ENCODE results near the gene MGAT5.

Gene MGAT5

GRCh38 chr2:134304394-134305108 is 50.7 kb downstream of the MGAT5 start:
- DNase-seq (ENCODE audit: low read depth, low spot score), result no peak

DNA sequence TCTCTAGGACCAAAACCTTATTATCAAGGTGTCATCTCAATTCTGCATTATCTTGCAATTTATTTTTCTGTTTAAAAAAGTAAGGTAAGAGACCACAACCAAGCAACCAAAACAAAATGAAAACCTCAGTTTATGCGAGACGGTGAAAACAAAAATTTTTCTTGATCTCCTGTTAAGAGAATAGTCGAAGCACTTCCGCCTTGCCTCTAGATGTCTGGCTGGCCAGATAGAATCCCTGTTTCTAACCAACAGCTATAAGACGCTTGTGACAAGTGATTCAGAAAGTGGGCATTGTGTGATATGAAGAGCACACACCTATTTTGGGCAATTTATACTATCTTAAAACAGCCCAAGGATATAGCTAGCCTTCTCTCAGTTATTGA is 51.2 kb downstream of the MGAT5 start:
- no peak for DNase-seq (ENCODE audit: low read depth, low spot score)

- no peak for DNase-seq (ENCODE audit: low read depth, low spot score)
Observed at GRCh38 chr2:134306521-134306920, 52.6 kb downstream of the MGAT5 start.

DNA sequence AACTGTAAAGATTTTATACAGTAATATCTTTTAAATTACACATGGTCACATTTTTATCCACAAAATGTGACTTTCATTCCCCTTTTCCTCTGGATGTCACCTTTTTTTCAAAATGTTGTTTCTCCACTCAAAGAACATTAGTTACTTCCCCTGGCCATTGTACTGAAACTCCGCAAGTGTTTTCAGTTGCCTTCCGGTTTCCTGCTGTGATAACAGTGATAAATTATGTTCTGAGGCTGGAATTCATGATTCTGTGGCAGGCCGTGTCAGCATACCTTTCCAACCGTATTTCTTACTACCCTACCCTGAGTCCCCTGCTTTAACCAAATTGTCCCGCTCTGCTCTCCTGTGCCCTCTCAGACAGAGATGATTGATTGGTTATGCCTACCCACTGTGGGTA is 53.5 kb downstream of the MGAT5 start:
- no peak for DNase-seq (ENCODE audit: low read depth, low spot score)

- no peak for DNase-seq (ENCODE audit: low read depth, low spot score)
Observed at GRCh38 chr2:134308474-134309385, 54.9 kb downstream of the MGAT5 start.

DNA sequence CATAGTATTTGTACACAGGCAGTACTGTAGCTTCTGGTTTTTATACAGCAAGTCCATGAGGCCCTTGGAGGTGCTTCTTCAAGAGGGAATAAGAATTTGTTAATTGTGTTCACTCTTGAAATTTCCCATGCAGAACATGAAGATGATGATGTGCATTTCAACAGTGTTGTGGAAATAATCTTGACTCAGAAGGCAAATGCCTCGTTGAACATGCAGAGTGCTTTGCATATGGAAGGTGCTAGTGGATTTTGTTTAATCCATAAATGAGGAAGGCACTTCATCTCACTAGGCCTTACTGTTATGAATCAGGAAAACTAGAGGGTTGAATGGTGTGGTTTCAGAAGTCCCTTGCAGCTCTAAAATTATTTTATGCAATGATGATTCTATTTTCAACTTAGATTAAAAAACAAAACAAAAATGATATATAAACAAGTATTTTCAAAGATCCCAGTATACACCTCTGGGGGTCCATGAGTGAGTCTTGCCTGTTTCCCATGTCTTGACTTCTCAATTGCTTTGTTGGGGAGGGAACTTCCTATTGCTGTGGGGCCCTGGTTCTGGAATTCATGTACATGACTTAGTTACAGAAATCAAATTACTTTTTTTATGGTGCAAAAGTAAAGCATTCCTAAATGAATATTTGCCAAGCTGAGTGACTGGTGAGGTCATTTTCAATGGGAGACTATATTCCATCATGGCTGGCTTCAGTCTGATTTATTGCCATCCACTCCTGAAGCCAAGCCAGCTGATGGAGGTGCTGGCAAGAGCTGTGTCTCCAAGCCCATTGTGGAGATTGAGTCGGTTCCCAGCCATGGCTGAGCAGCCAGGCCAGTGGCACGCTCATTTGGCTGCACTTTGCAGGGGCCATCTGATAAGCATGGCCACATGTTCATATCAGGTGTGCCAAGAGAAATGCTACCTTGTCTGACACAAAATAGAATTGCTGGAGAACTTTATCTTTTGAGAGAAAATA is 56.5 kb downstream of the MGAT5 start:
- no peak for DNase-seq (ENCODE audit: low read depth, low spot score)

DNA sequence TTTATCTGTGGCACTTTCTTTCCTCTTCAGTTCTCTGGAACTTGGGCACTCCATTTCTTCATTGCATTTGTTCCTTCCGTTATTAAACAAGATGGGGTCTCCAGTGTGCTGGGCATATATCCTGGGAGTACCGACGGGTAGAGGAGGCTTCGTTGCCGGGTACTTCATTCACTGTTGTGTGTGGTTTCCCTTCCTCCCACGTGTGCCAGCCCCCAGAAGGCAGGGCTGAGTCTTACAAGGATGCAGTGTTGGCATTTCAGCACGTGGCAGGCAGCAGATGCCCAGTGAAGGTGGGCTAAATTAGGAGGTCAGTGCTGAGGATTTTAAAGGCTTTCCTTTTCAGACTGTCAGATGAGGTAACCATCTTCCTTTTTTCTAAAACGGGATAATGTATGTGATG is 58.6 kb downstream of the MGAT5 start:
- DNase-seq (ENCODE audit: low read depth, low spot score), result no peak

GRCh38 chr2:134314202-134314601 is 60.3 kb downstream of the MGAT5 start:
- no peak for DNase-seq (ENCODE audit: low read depth, low spot score)

DNA sequence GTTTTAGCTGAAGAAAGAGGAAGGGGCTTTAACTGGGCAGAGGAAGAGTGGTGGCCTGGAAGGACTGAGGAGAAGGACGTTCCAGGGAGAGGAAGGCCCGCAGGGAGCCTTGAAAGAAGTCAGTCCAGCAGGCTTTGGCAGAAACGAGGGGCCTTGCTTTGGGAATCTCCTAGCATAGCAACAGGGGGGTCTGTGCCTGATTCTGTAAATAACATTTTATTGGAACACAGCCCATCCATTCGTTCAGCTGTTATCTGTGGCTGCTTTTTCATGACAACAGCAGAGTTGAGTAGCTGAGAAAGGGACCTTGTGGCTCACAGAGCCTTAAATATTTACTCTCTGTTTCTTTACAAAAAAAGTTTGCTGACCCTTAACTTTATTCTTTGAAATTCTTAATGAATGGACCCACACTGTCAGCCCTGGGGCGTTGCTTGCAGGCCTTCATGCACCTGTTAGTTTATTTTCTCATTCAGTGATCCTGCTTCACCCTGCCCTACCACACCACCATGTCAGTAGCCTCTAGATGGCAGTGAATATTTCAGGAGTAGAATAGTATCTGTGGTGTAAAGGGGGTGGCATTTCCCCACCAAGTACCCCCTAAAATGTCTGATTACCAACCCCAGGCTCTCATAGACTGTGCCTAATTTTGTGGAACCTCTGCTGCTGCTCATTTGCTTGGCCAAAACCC is 61.0 kb downstream of the MGAT5 start:
- no peak for DNase-seq (ENCODE audit: low read depth, low spot score)

DNA sequence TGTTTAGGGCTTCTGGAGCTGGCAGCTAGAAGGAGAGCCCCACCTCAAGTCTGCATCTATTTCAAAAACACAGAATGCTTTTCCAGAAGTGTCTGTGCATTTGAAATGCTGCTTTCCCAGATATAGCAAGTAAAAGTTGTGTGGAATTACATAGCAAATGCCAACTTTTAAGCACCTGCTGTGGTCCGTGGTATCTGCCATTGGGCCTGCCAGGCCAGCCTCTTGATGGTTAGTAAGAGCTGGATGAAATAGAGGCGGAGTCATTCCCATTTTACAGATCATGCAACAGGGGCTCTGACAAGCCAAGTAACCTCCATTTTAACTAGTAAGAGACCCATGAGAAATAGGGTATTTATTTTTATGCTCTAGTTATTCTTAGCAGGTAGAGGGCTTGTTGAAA is 61.6 kb downstream of the MGAT5 start:
- no peak for DNase-seq (ENCODE audit: low read depth, low spot score)

DNA sequence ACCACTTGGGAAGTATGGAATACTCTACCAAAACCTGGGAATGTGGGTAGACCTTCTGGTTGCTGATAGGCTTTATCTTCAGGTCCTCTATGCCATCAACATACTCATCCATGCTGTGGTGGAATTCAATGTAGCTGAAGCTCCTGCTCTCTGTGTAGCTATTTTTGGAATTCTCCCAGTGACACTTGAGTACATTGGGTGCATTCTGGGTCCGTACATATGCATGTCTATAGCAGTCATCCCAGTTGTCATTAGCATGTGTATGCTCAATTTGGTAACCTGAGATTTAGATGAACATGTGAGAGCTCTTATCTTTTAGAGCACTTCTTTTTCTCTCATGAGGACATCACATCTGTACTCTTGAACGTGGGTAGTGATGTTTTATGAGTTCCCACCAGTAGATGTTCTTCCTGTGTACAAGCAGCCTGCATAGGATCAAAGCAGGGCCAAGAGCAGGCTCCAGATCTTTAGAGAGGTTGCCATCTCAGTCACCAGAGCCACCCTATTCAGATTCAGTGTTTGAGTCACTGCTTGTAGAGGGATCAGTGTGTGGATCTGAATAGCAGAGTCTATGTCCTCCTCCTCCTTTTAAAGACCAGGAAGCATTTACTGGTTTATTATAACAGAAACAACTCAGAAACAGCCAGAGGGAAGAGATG is 65.9 kb downstream of the MGAT5 start:
- DNase-seq (ENCODE audit: low read depth, low spot score), result no peak

DNA sequence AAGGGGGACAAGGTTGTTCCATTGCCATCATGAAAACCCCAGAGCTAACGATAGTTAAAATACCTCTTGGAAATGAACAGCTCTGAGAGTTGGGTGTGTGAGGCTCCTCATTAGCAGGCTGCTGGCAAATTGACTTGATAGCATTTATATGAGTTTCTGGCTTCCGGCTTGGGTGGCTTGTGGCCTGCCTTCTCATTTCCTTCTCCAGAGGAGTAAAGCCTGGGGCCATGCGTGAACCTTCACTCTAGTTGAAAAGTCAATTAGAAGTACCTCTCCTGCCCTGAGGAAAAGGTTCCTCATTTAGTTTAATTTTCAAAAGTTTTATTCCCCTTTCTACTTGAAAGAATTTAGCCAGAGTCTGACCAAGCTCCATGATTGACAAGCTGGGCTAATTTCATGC is 67.1 kb downstream of the MGAT5 start:
- DNase-seq (ENCODE audit: low read depth, low spot score), result no peak

GRCh38 chr2:134323777-134324176 is 69.9 kb downstream of the MGAT5 start:
- DNase-seq (ENCODE audit: low read depth, low spot score), result no peak

DNA sequence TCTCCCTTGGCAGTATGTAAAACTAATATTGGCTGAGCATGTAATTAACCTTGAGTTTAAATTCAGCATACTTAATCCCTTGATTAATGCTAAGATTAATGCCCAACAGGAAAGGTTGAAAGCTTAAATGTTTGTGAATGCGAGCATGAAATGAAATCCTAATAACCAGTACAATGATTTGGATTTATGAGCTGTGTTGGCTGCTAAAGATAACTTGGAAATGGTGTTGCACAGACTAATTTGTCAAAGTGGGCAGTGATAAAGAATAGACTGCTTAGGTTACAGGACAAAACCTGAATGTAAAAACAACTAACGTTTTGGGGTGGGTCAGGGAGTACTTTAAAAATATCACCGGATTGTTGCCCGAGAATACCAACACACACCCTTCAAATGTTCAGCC is 70.6 kb downstream of the MGAT5 start:
- DNase-seq (ENCODE audit: low read depth, low spot score), result no peak

DNA sequence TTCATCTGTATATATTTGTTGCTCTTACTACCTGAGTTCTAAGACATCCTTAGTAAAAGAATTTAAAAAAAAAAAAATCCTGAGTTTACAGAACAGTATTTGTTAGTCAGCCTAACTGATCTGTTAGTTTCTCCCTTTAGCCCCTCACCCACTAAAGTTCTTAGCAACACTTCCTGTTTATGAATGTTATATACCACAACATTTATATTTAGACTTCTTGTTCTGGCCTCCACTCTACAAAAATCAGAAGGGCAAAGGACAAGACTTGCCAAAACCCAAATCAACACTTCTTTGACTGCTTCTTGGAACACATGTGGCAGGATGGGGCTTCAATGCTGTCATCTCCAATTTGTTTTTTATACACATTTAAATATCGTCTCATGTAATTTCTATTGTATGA is 71.1 kb downstream of the MGAT5 start:
- DNase-seq (ENCODE audit: low read depth, low spot score), result no peak

DNA sequence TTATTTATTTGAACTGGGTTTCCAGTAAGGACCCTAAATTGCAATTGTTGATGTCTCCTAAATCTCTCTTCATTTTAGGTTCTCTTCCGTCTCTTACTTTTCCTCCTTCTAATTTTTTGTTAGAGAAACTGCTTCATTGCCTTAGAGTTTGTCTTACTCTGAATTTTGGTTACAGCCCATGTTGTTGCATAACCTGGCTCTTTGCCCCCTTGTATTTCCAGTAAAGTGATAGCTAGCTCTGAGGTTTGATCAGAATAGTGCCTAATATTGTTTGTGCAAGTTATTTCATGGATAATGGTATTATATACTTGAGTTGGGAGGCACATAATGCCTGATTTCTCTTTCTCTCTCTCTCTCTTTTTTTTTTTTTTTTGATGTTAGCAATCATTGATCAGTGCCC is 71.8 kb downstream of the MGAT5 start:
- no peak for DNase-seq (ENCODE audit: low read depth, low spot score)

GRCh38 chr2:134327367-134327766 is 73.5 kb downstream of the MGAT5 start:
- no peak for DNase-seq (ENCODE audit: low read depth, low spot score)

- no peak for DNase-seq (ENCODE audit: low read depth, low spot score)
Observed at GRCh38 chr2:134331081-134331480, 77.2 kb downstream of the MGAT5 start.

GRCh38 chr2:134333646-134334189 is 79.8 kb downstream of the MGAT5 start:
- no peak for DNase-seq (ENCODE audit: low read depth, low spot score)

DNA sequence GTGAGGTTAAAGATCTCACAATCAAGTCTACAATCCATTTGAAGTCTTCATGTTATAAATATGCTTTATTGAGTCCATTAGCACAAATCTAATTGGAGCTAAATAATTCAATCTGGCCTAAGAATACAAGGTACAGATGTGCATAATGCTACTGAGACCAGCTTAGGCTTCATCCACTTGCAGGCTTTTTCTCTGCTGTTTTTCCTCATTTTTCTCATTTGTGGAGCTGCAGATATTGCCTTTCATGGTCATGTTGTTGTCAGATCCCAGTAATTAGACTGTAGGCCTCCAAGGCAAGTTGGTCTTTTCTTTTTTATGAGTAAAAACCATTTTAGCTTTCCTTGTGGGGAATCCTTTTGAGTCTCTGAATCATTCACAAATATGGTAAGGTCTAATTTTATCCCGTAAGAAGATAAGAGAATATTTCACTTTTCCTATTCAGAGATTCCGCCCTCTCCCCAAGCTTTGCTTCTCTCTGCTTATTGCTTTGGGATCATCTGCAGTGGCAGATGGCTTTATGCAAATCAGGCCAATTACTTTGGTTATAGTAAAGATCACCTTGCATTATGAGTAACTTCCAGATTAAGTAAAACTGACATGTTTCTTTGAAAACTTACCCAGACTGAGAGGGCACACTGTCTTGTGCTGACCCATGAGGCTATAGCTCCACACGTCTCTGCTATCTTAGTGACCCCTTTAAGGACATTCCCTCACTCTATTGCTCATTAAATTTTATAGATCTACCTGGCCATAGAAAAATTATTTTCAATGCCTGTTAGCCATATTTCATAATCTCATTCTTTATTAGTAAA is 80.9 kb downstream of the MGAT5 start:
- DNase-seq (ENCODE audit: low read depth, low spot score), result no peak

All from activated naive CD8-positive, alpha-beta T cell treated with anti-CD3 and anti-CD28 coated beads, Interleukin-2, amount 50 U/mL, for 16 hours (primary cell).